ENCODE measurements around the gene PRELID3B. TPM values are rescaled to one million over a fixed set of nuclear protein-coding genes. Genes with fewer than 3 reads are reported as not detected.

The PRELID3B gene
- total RNA-seq, 1 experiment from 2014 or later: 52.6 TPM

DNA sequence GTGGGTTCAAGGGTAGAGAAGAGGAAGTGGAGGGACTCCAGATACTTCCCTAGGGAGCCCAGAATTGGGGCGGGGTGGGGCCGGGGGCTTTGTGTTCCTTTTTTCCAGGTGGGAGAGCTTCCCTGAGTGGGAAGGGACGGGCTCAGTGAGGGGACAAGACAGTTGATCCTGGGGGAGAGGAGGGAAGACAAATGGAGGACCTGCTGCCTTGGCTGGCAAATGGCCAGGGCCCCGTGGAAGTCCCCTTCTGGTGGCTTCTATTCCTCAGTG, 38.2 kb downstream of the PRELID3B start:
- Mint-ChIP-seq H3K4me1 (peaks cover 13 to 14% of the 10 kb centered on the region in 2 experiments), H3K27me3 (ENCODE audit: low read depth) (peaks cover 18% of the 10 kb centered on the region), H3K27ac (no peak overlapping the region), H3K4me3 (no peak overlapping the region), H3K36me3 (ENCODE audit: insufficient read depth in 1 of 3, low read depth in 3 of 3) (peaks cover 0 to 16% (median 14%) of the 10 kb centered on the region in 3 experiments; a peak in 4 of 7 replicates), H3K9me3 (no peaks in the 10 kb centered on the region)
- Histone ChIP-seq H2BK120ac (ENCODE audit: low read depth, low read length, poor library complexity, severe bottlenecking) (no peak overlapping the region), H3K9ac (ENCODE audit: extremely low read depth, insufficient read length, low read length) (no peak overlapping the region), H3K9me3 (ENCODE audit: control insufficient read depth, low read depth, low read length) (no peaks in the 10 kb centered on the region), H3K18ac (ENCODE audit: insufficient read length, low read depth, low read length) (no peak overlapping the region), H2AFZ (ENCODE audit: low read length) (no peak overlapping the region), H2BK20ac (ENCODE audit: low read depth, low read length, poor library complexity, severe bottlenecking) (no peak overlapping the region), H4K5ac (ENCODE audit: insufficient read length, low read depth, low read length) (no peak overlapping the region), H3K23me2 (ENCODE audit: insufficient read length, low read depth, low read length, poor library complexity, severe bottlenecking) (peaks cover 3% of the 10 kb centered on the region), H3K79me1 (ENCODE audit: insufficient read depth, low read depth, low read length, poor library complexity, severe bottlenecking) (no peaks in the 10 kb centered on the region), H4K91ac (ENCODE audit: insufficient read length, low read depth, low read length) (no peak overlapping the region), H3K14ac (ENCODE audit: insufficient read depth, low read length) (no peak overlapping the region), H3K4me2 (ENCODE audit: insufficient read depth, insufficient read length, low read length) (no peak overlapping the region), H4K20me1 (ENCODE audit: control insufficient read depth, insufficient read depth, insufficient read length) (no peaks in the 10 kb centered on the region), H3K27me3 (ENCODE audit: insufficient read depth, low read length) (no peaks in the 10 kb centered on the region), H3K4me1 (ENCODE audit: insufficient read depth, low read length) (no peaks in the 10 kb centered on the region), H3T11ph (ENCODE audit: low read length) (no peak overlapping the region), H3K79me2 (ENCODE audit: insufficient read depth, low read length) (no peaks in the 10 kb centered on the region), H2BK12ac (ENCODE audit: insufficient read length, low read depth, low read length) (no peak overlapping the region), H2BK5ac (ENCODE audit: insufficient read length, low read length) (no peak overlapping the region), H3K4ac (ENCODE audit: low read depth, low read length) (no peak overlapping the region), H4K8ac (replicated peaks; ENCODE audit: insufficient read length, low read depth, low read length) (no peak overlapping the region), H2BK15ac (ENCODE audit: low read depth, low read length) (no peak overlapping the region), H3K23ac (ENCODE audit: insufficient read length, low read depth, low read length) (no peak overlapping the region), H3K27ac (ENCODE audit: insufficient read length, low read depth, low read length) (no peak overlapping the region), H2AK5ac (ENCODE audit: insufficient read length, low read length) (no peak overlapping the region), H3K56ac (ENCODE audit: insufficient read length, low read depth, low read length) (no peak overlapping the region)
- DNase-seq: no peak
- no CpG with 5 or more reads among the region's 4 CpGs for WGBS (ENCODE audit: extremely low coverage, insufficient read length, low lambda C conversion rate)
- TF ChIP-seq, protein P1, sequence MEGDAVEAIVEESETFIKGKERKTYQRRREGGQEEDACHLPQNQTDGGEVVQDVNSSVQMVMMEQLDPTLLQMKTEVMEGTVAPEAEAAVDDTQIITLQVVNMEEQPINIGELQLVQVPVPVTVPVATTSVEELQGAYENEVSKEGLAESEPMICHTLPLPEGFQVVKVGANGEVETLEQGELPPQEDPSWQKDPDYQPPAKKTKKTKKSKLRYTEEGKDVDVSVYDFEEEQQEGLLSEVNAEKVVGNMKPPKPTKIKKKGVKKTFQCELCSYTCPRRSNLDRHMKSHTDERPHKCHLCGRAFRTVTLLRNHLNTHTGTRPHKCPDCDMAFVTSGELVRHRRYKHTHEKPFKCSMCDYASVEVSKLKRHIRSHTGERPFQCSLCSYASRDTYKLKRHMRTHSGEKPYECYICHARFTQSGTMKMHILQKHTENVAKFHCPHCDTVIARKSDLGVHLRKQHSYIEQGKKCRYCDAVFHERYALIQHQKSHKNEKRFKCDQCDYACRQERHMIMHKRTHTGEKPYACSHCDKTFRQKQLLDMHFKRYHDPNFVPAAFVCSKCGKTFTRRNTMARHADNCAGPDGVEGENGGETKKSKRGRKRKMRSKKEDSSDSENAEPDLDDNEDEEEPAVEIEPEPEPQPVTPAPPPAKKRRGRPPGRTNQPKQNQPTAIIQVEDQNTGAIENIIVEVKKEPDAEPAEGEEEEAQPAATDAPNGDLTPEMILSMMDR (conservative IDR thresholded peaks at IDR 0.05): no peak
